MM.1S (cell line): ENCODE results near the gene GNAS.

Source experiments
- CTCF ChIP-seq: fragments of 300-600 bp; sonication (generic); IDR thresholded peaks from 2 replicates; pipeline ENCODE4 v1.5.1; 2016; ENCODE audit warnings: antibody characterized with exemption, low read length, mixed read lengths
- EZH2phosphoT487 ChIP-seq: fragments of 300-600 bp; sonication (generic); IDR thresholded peaks from 2 replicates; pipeline ENCODE4 v1.6.1; 2018; ENCODE audit warnings: antibody characterized with exemption, low read length

GRCh38 chr20:58877050-58877975, 24.8 kb downstream of the GNAS start:
- TF ChIP-seq EZH2phosphoT487 (no peak), CTCF (no peak)
